Adrenal gland (tissue), 12 donors: Measurements from ENCODE around the gene CCDC38. TPM values are rescaled to one million over a fixed set of nuclear protein-coding genes. Genes with fewer than 3 reads are reported as not detected.

Source experiments
- DNase-seq, 7 donors: peaks; one replicate each; pipeline ENCODE4 v3.0.0-alpha.2; 2019 to 2020
- H3K27ac ChIP-seq, 5 donors: fragments of 200-600 bp; sonication (generic) in 4 of 5; 1 replicate in 3 of 5; 2 replicates in 2 of 5; pipeline versions ENCODE4 v1.5.1 to v1.8.0; 2016 to 2020; ENCODE audit warnings: mild to moderate bottlenecking in 1 of 5
- H3K27me3 ChIP-seq: fragments of 200-600 bp; 2 replicates; pipeline ENCODE4 v1.8.0; 2021
- H3K36me3 ChIP-seq, 2 donors: fragments of 200-600 bp; replicated peaks in 1 of 2; 1 replicate in 1 of 2; 2 replicates in 1 of 2; pipeline versions ENCODE4 v1.5.1 to v1.8.0; 2018 to 2022
- H3K4me1 ChIP-seq, 2 donors: fragments of 200-600 bp; replicated peaks in 1 of 2; 1 replicate in 1 of 2; 2 replicates in 1 of 2; pipeline versions ENCODE4 v1.5.1 to v1.8.0; 2018 to 2021
- H3K4me3 ChIP-seq, 4 donors: fragments of 200-600 bp; sonication (generic) in 3 of 4; one replicate each; pipeline ENCODE4 v1.5.1; 2016 to 2018
- H3K9me3 ChIP-seq, 3 donors: fragments of 200-600 bp; sonication (generic) in 1 of 3; replicated peaks in 1 of 3; 1 replicate in 2 of 3; 2 replicates in 1 of 3; pipeline versions ENCODE4 v1.5.1 to v1.8.0; 2016 to 2021
- CTCF ChIP-seq, 6 experiments: fragments of 450-650 bp in 4 of 6; fragments of 200-600 bp in 2 of 6; sonication (generic) in 1 of 6; IDR thresholded peaks; 1 replicate in 5 of 6; 2 replicates in 1 of 6; pipeline versions ENCODE4 v1.5.1 to v1.8.0; 2016 to 2021; ENCODE audit warnings: antibody characterized with exemption in 6 of 6, mild to moderate bottlenecking in 2 of 6, moderate library complexity in 1 of 6
- POLR2A ChIP-seq, 2 donors: fragments of 450-650 bp; IDR thresholded peaks; one replicate each; pipeline ENCODE4 v1.6.1; 2017; ENCODE audit warnings: antibody characterized with exemption in 2 of 2, mild to moderate bottlenecking in 2 of 2, moderate library complexity in 1 of 2
- WGBS, 4 donors: extraction: QIAGEN DNeasy Blood & Tissue Kit in 2 of 4; methylation state at CpG; one replicate each; pipeline versions ENCODE4 v1.1.5 to v1.1.7; 2013 to 2017; 5-methylcytosine and 5-hydroxymethylcytosine counted together
- intact Hi-C, 2 donors: fragments of 100-400 bp; cut with DNase I; formaldehyde crosslinking; loops; one replicate each; pipeline versions ENCODE4 v1.14.1 to v1.15.0; 2022 to 2023
- polyA plus RNA-seq, 3 donors: library from polyadenylated mRNA; stranded (reverse); fragments of 200-250 nt in 2 of 3; fragments of 350-450 nt in 1 of 3; fragmentation: Illumina TruSeq in 1 of 3; extraction: RNeasy Lipid Tissue Mini Kit (QIAGEN cat#74804) in 1 of 3; gene quantifications; one replicate each; pipeline ENCODE4 v1.2.3, GENCODE V29; 2013 to 2014
- total RNA-seq, 9 donors: library from RNA; depleted of rRNA in 4 of 9; stranded (reverse); fragments of >200 nt in 4 of 9; fragments of 120-200 nt in 1 of 9; fragmentation: NEBNext Ultra II Directional in 1 of 9; extraction: Animal tissue kit (Norgen Biotek cat#: 25700) in 1 of 9; gene quantifications; one replicate each; pipeline versions ENCODE4 v1.1.0 to v1.2.4, GENCODE V29; 2013 to 2023
- donor health status: healthy with polysubstance abuse.
- donor health status: Bipolar disorder and iron deficiency.
- donor health status: DM: yes; HTN: yes; CAD: no.
- donor health status: DM: no; HTN: no; CAD: no.
- donor health status: DM: no; HTN: no; CAD: no.
- donor health status: DM: yes; HTN: yes; CAD: no.

The CCDC38 gene
- total and polyA plus RNA-seq, 12 donors: 0.12 to 3.3 (median 0.76) TPM; not detected in 2

- H3K4me3 ChIP-seq: no peak overlapping the region
- no peak for TF ChIP-seq POLR2A (IDR thresholded peaks at IDR 0.05)
- TF ChIP-seq CTCF (IDR thresholded peaks at IDR 0.05): no peak
- no peaks in the 10 kb centered on the region for H3K4me1 ChIP-seq
- no peak overlapping the region for H3K27ac ChIP-seq
- DNase-seq: no peak
- H3K9me3 ChIP-seq: no peaks in the 10 kb centered on the region
- WGBS, 4 donors: 85 to 94% (median 93%) methylated on average over 5 of the region's 5 CpGs
- H3K36me3 ChIP-seq: no peaks in the 10 kb centered on the region
- no peaks in the 10 kb centered on the region for H3K27me3 ChIP-seq
- intact Hi-C loops: no loop called here
These were observed 38.0 kb upstream of the CCDC38 start for GRCh38 chr12:95980437-95980836.

- intact Hi-C loops: no loop called here
- TF ChIP-seq POLR2A (IDR thresholded peaks at IDR 0.05) (no peak), CTCF (IDR thresholded peaks at IDR 0.05) (no peak)
- H3K27ac ChIP-seq: no peak overlapping the region
These were observed 36.4 kb upstream of the CCDC38 start for GRCh38 chr12:95978774-95979173.

GRCh38 chr12:95978351-95978750 lies 35.9 kb upstream of the CCDC38 start:
- Histone ChIP-seq H3K9me3 (no peaks in the 10 kb centered on the region), H3K4me3 (no peak overlapping the region), H3K27me3 (no peaks in the 10 kb centered on the region), H3K4me1 (no peaks in the 10 kb centered on the region), H3K27ac (no peak overlapping the region), H3K36me3 (no peaks in the 10 kb centered on the region)
- TF ChIP-seq POLR2A (IDR thresholded peaks at IDR 0.05) (no peak), CTCF (IDR thresholded peaks at IDR 0.05) (no peak)
- WGBS, 4 donors: 88 to 96% (median 91%) methylated on average over 5 of the region's 5 CpGs
- intact Hi-C loops: no loop called here
- DNase-seq: no peak

More at GRCh38 chr12:95978774-95979173, 36.4 kb upstream of the CCDC38 start:
- DNase-seq: no peak
- H3K27me3 ChIP-seq: no peaks in the 10 kb centered on the region
- H3K4me3 ChIP-seq: no peak overlapping the region
- H3K9me3 ChIP-seq: no peaks in the 10 kb centered on the region
- no peaks in the 10 kb centered on the region for H3K36me3 ChIP-seq
- WGBS, 4 donors: 79 to 86% (median 82%) methylated on average over 3 of the region's 3 CpGs
- H3K4me1 ChIP-seq: no peaks in the 10 kb centered on the region

GRCh38 chr12:95977764-95978305 lies 35.4 kb upstream of the CCDC38 start:
- Histone ChIP-seq H3K4me1 (no peaks in the 10 kb centered on the region), H3K27ac (no peak overlapping the region), H3K27me3 (no peaks in the 10 kb centered on the region), H3K4me3 (no peak overlapping the region), H3K36me3 (no peaks in the 10 kb centered on the region), H3K9me3 (no peaks in the 10 kb centered on the region)
- 86 to 93% (median 87%) methylated on average over 3 to 11 of the region's 11 CpGs for WGBS, 4 donors
- TF ChIP-seq CTCF (IDR thresholded peaks at IDR 0.05): no peak
- TF ChIP-seq POLR2A (IDR thresholded peaks at IDR 0.05): no peak
- intact Hi-C loops: no loop called here
- DNase-seq: no peak
